Panc1 (cell line): ENCODE data around the gene CNGA4. TPM values are rescaled to one million over a fixed set of nuclear protein-coding genes. Genes with fewer than 3 reads are reported as not detected.
A peak's percentile ranks its signal among the peaks of the same experiment; 100 is the strongest.

Experiments used
- ATAC-seq: fragments of 200-7000 bp; cut with Tn5 transposase; 2 replicates; pipeline ENCODE4 v1.9.1; 2020; ENCODE audit warnings: mild to moderate bottlenecking, moderate library complexity
- BruUV-seq: library from RNA; stranded (reverse); fragments of 400-500 nt; replicated peaks from 2 replicates; lab custom pipeline; 2021; lab: Mats Ljungman, UMichigan
- CTCF ChIA-PET: fragments of 300-600 bp; sonication (Branson Sonifier 250); formaldehyde crosslinking; loops from one replicate; lab custom pipeline; 2022; ENCODE audit warnings: antibody characterized with exemption; lab: Charles Lee
- POLR2A ChIA-PET: fragments of 300-600 bp; sonication (Branson Sonifier 250); formaldehyde crosslinking; loops from one replicate; lab custom pipeline; 2022; ENCODE audit warnings: antibody characterized with exemption; lab: Charles Lee
- DNase-seq: peaks from one replicate; pipeline ENCODE4 v3.0.0-alpha.2; 2010; ENCODE audit warnings: low read depth, low spot score
- H3K27ac ChIP-seq: 2 replicates; pipeline ENCODE4 v1.5.1; 2011; ENCODE audit warnings: mild to moderate bottlenecking, low read length, inconsistent platforms
- H3K27me3 ChIP-seq: fragments of 200-500 bp; sonication (Bioruptor generic); 2 replicates; pipeline ENCODE4 v1.6.0; 2014; ENCODE audit warnings: low read length, inconsistent platforms; ENCODE audit not compliant: control insufficient read depth, insufficient read depth
- H3K36me3 ChIP-seq: fragments of 200-500 bp; sonication (Bioruptor generic); 2 replicates; pipeline ENCODE4 v1.5.1; 2014; ENCODE audit warnings: inconsistent platforms, mild to moderate bottlenecking, low read length, moderate library complexity; ENCODE audit not compliant: control insufficient read depth, insufficient read depth
- H3K4me1 ChIP-seq: 2 replicates; pipeline ENCODE4 v1.5.1; 2011; ENCODE audit warnings: inconsistent platforms, mild to moderate bottlenecking, low read length, moderate library complexity; ENCODE audit not compliant: control insufficient read depth, insufficient read depth
- H3K4me3 ChIP-seq, 2 experiments: 2 replicates each; pipeline ENCODE4 v1.5.1; 2011 to 2012; ENCODE audit warnings: low read depth in 2 of 2, low read length in 2 of 2, mild to moderate bottlenecking in 2 of 2, inconsistent platforms in 1 of 2, moderate library complexity in 1 of 2
- H3K9me3 ChIP-seq: fragments of 200-500 bp; sonication (Bioruptor generic); 2 replicates; pipeline ENCODE4 v1.5.1; 2014; ENCODE audit warnings: low read depth, mild to moderate bottlenecking, inconsistent platforms, low read length, moderate library complexity; ENCODE audit not compliant: control insufficient read depth, insufficient read depth
- POLR2AphosphoS5 ChIP-seq: IDR thresholded peaks from 2 replicates; pipeline ENCODE4 v1.6.1; 2012; ENCODE audit warnings: mild to moderate bottlenecking, low read depth, low read length, moderate library complexity
- SIN3A ChIP-seq: IDR thresholded peaks from 2 replicates; pipeline ENCODE4 v1.6.1; 2012; ENCODE audit warnings: low read depth, mild to moderate bottlenecking, low read length, moderate library complexity, borderline replicate concordance; ENCODE audit not compliant: insufficient read depth
- TCF7L2 ChIP-seq: IDR thresholded peaks from 2 replicates; pipeline ENCODE4 v1.6.1; 2011; ENCODE audit warnings: mild to moderate bottlenecking, low read depth, low read length, inconsistent platforms
- in situ Hi-C: cut with HindIII; loops from 2 replicates; pipeline ENCODE4 v1.10.0; 2016; ENCODE audit warnings: low sequenced_read_pairs, low pct_unique_long_range_greater_than_20kb
- intact Hi-C: fragments of 100-400 bp; cut with micrococcal nuclease; formaldehyde crosslinking; loops from one replicate; pipeline ENCODE4 v1.10.0; 2022; ENCODE audit not compliant: unreplicated experiment
- total RNA-seq: library from RNA; stranded (reverse); gene quantifications from one replicate; pipeline ENCODE4 v1.2.1, GENCODE V29; 2021; ENCODE audit not compliant: unreplicated experiment
- TF ChIP-seq, protein P1 (sequence below): fragments of 450-650 bp; IDR thresholded peaks from 2 replicates; pipeline ENCODE4 v1.5.1; 2017; ENCODE audit warnings: mild to moderate bottlenecking
- TF ChIP-seq, protein P2 (sequence below), 2 experiments: IDR thresholded peaks; 2 replicates each; pipeline ENCODE4 v1.6.1; 2011 to 2012; ENCODE audit warnings: low read depth in 2 of 2, control low read depth in 1 of 2, low read length in 1 of 2, mild to moderate bottlenecking in 1 of 2, moderate library complexity in 1 of 2; ENCODE audit not compliant: insufficient read depth in 1 of 2

Gene CNGA4
- total RNA-seq, 1 experiment from 2014 or later = 0.62 TPM

- H3K4me1 ChIP-seq = no peaks in the 10 kb centered on the region
- BruUV-seq = no TSS peak
- no peak overlapping the region for H3K4me3 ChIP-seq
- H3K27me3 ChIP-seq = no peaks in the 10 kb centered on the region
- intact Hi-C loops = no loop called here
- no peaks in the 10 kb centered on the region; the same call in 1 of the 2 replicates for H3K36me3 ChIP-seq
- ChIA-PET CTCF (no interaction called here), POLR2A (no interaction called here)
- in situ Hi-C loops = no loop called here
- no peak overlapping the region for H3K27ac ChIP-seq
- DNase-seq = no peak
- ATAC-seq = 0 out of 2 replicates have a peak, but pooled peaks have one; percentile 31
- TF ChIP-seq TCF7L2 (no peak), SIN3A (no peak), POLR2AphosphoS5 (no peak)
- TF ChIP-seq, protein P1, sequence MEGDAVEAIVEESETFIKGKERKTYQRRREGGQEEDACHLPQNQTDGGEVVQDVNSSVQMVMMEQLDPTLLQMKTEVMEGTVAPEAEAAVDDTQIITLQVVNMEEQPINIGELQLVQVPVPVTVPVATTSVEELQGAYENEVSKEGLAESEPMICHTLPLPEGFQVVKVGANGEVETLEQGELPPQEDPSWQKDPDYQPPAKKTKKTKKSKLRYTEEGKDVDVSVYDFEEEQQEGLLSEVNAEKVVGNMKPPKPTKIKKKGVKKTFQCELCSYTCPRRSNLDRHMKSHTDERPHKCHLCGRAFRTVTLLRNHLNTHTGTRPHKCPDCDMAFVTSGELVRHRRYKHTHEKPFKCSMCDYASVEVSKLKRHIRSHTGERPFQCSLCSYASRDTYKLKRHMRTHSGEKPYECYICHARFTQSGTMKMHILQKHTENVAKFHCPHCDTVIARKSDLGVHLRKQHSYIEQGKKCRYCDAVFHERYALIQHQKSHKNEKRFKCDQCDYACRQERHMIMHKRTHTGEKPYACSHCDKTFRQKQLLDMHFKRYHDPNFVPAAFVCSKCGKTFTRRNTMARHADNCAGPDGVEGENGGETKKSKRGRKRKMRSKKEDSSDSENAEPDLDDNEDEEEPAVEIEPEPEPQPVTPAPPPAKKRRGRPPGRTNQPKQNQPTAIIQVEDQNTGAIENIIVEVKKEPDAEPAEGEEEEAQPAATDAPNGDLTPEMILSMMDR = no peak
- TF ChIP-seq, protein P2, sequence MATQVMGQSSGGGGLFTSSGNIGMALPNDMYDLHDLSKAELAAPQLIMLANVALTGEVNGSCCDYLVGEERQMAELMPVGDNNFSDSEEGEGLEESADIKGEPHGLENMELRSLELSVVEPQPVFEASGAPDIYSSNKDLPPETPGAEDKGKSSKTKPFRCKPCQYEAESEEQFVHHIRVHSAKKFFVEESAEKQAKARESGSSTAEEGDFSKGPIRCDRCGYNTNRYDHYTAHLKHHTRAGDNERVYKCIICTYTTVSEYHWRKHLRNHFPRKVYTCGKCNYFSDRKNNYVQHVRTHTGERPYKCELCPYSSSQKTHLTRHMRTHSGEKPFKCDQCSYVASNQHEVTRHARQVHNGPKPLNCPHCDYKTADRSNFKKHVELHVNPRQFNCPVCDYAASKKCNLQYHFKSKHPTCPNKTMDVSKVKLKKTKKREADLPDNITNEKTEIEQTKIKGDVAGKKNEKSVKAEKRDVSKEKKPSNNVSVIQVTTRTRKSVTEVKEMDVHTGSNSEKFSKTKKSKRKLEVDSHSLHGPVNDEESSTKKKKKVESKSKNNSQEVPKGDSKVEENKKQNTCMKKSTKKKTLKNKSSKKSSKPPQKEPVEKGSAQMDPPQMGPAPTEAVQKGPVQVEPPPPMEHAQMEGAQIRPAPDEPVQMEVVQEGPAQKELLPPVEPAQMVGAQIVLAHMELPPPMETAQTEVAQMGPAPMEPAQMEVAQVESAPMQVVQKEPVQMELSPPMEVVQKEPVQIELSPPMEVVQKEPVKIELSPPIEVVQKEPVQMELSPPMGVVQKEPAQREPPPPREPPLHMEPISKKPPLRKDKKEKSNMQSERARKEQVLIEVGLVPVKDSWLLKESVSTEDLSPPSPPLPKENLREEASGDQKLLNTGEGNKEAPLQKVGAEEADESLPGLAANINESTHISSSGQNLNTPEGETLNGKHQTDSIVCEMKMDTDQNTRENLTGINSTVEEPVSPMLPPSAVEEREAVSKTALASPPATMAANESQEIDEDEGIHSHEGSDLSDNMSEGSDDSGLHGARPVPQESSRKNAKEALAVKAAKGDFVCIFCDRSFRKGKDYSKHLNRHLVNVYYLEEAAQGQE (IDR thresholded peaks at IDR 0.05; ENCODE audit: insufficient read depth in 1 of 2, low read depth in 2 of 2, low read length in 1 of 2) = no peak
- no peaks in the 10 kb centered on the region for H3K9me3 ChIP-seq
Observed at GRCh38 chr11:6209801-6210200, 29.1 kb upstream of the CNGA4 start.

DNA sequence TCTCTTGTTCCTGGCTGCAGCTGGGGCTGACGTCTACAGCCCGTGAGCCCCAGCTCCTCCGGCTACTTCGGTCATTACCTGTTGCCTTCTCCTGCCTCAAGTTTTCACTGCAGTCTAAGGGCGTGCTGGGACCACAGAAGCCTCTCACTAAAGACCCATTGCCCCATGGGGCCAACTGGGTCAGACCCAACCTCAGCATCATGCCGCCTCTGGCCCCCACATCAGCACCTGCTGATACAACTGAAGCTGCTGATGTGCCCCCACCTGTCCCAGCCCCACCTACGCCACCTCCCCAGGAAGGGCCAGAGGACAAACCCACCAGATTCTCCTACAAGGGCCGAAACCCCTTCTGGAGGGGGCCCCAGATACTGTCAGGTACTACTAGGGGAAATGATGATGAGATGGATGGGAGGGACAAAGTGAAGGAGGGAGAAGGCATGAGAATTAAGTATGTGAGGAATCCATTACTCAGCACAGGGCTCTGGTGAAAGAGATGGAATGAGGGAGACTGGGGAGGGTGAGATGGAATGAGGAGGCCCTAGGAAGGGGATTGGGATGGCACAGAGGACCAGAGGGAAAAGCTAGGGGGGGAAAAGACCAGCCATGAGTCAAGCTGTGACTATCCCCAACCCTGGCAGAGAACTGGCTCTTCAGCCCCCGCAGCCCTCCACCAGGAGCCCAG is 28.5 kb upstream of the CNGA4 start:
- ChIA-PET CTCF (no interaction called here), POLR2A (no interaction called here)
- no peak for DNase-seq
- in situ Hi-C loops (no loop called here), intact Hi-C loops (no loop called here)
- BruUV-seq = no TSS peak
- Histone ChIP-seq H3K27me3 (no peaks in the 10 kb centered on the region), H3K9me3 (no peaks in the 10 kb centered on the region), H3K4me3 (no peak overlapping the region), H3K36me3 (peaks cover 3% of the 10 kb centered on the region; the same call in 1 of the 2 replicates), H3K4me1 (no peaks in the 10 kb centered on the region), H3K27ac (no peak overlapping the region)
- 0 out of 2 replicates have a peak, but pooled peaks have one; percentile 28 for ATAC-seq
- no peak for TF ChIP-seq SIN3A
- no peak for TF ChIP-seq POLR2AphosphoS5

DNA sequence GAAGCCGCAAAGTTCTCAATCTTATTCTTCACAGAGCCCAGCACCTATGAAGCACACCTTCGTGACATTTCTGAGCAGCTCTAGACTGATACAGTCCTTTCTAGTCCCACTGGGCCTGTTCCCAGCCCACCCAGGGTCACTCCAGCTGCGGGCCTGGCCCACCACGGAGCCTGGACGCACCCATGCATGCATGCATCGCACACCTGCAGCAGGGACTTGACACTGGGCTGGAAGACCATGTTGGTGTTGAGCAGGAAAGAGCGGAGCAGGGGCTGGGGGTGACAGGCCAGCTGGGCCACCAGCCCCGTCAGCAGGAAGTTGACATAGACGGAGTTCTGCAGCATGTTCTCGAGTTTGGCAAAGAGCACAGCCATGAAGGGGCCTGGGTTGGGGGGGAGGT is 24.4 kb upstream of the CNGA4 start:
- H3K9me3 ChIP-seq = no peaks in the 10 kb centered on the region
- no peaks in the 10 kb centered on the region for H3K4me1 ChIP-seq
- in situ Hi-C loops = no loop called here
- TF ChIP-seq POLR2AphosphoS5 (no peak), SIN3A (no peak), TCF7L2 (no peak)
- TF ChIP-seq, protein P1 = no peak
- TF ChIP-seq, protein P2 (IDR thresholded peaks at IDR 0.05; ENCODE audit: insufficient read depth in 1 of 2, low read depth in 2 of 2, low read length in 1 of 2) = no peak
- no peaks in the 10 kb centered on the region for H3K27me3 ChIP-seq
- CTCF ChIA-PET = no interaction called here
- no peak overlapping the region for H3K27ac ChIP-seq
- BruUV-seq = no TSS peak
- POLR2A ChIA-PET = no interaction called here
- ATAC-seq (no peak), DNase-seq (no peak)
- intact Hi-C loops = no loop called here
- H3K36me3 ChIP-seq = peaks cover 8% of the 10 kb centered on the region; the same call in 1 of the 2 replicates
- no peak overlapping the region for H3K4me3 ChIP-seq
